Kidney epithelial cell (primary cell): ENCODE data around the gene DGCR8. TPM values are rescaled to one million over a fixed set of nuclear protein-coding genes. Genes with fewer than 3 reads are reported as not detected.

ENCODE experiments used
- DNase-seq: peaks from one replicate; pipeline ENCODE4 v3.0.0-alpha.2; 2010; ENCODE audit warnings: low read depth
- H3K27me3 ChIP-seq: 2 replicates; pipeline ENCODE4 v1.6.0; 2011; ENCODE audit warnings: low read length; ENCODE audit not compliant: control insufficient read depth, insufficient read depth
- H3K36me3 ChIP-seq: 2 replicates; pipeline ENCODE4 v1.5.1; 2011; ENCODE audit warnings: low read length; ENCODE audit not compliant: control insufficient read depth, insufficient read depth
- H3K4me3 ChIP-seq: 2 replicates; pipeline ENCODE4 v1.5.1; 2011; ENCODE audit warnings: low read depth, mild to moderate bottlenecking, control low read depth, low read length
- CTCF ChIP-seq: IDR thresholded peaks from 2 replicates; pipeline ENCODE4 v1.5.1; 2011; ENCODE audit warnings: mild to moderate bottlenecking, moderate library complexity, low read length, control low read depth, inconsistent platforms; ENCODE audit not compliant: insufficient read depth, poor library complexity, severe bottlenecking
- total RNA-seq: library from RNA; depleted of rRNA; stranded (reverse); fragments of >200 nt; gene quantifications from 2 replicates; pipeline ENCODE4 v1.2.3, GENCODE V29; 2015

Gene DGCR8
- total RNA-seq, 1 donor from 2014 or later: 34.0 TPM

- Histone ChIP-seq H3K4me3 (no peak overlapping the region), H3K36me3 (peaks cover 7% of the 10 kb centered on the region), H3K27me3 (no peaks in the 10 kb centered on the region)
- DNase-seq: no peak
- no peak for TF ChIP-seq CTCF
Measured at GRCh38 chr22:20114506-20115475, 34.8 kb downstream of the DGCR8 start.

- TF ChIP-seq CTCF: no peak
- H3K27me3 ChIP-seq: no peaks in the 10 kb centered on the region
- no peak for DNase-seq
- H3K4me3 ChIP-seq: peak within 1 kb of the TSS; percentile 84
- peaks cover 6% of the 10 kb centered on the region for H3K36me3 ChIP-seq
Measured at GRCh38 chr22:20115691-20116375, 35.8 kb downstream of the DGCR8 start, which contains the start of gene RANBP1. Gene RANBP1, plus strand, starts transcription at chr22:20116104. Its CDS starts 81 bp downstream, at chr22:20116185.

GRCh38 chr22:20116376-20116950 lies 36.4 kb downstream of the DGCR8 start:
- Histone ChIP-seq H3K27me3 (no peaks in the 10 kb centered on the region), H3K4me3 (peak overlapping the region; percentile 84), H3K36me3 (peaks cover 6% of the 10 kb centered on the region)
- TF ChIP-seq CTCF: no peak
- DNase-seq: no peak

- peak; percentile 75 for DNase-seq
- Histone ChIP-seq H3K4me3 (peak within 1 kb of the TSS; percentile 90), H3K27me3 (no peaks in the 10 kb centered on the region), H3K36me3 (peaks cover 6% of the 10 kb centered on the region)
- TF ChIP-seq CTCF: no peak
Measured at GRCh38 chr22:20116951-20117632, 37.1 kb downstream of the DGCR8 start, which contains the start of gene TRMT2A. Gene TRMT2A, minus strand, starts transcription at chr22:20117226. Its CDS starts 320 bp downstream, at chr22:20116906.

GRCh38 chr22:20117633-20118299 lies 37.7 kb downstream of the DGCR8 start:
- TF ChIP-seq CTCF: no peak
- Histone ChIP-seq H3K36me3 (peaks cover 6% of the 10 kb centered on the region), H3K4me3 (peak overlapping the region; percentile 90), H3K27me3 (no peaks in the 10 kb centered on the region)
- DNase-seq: no peak
